Measurements from ENCODE around the gene LENEP.

DNA sequence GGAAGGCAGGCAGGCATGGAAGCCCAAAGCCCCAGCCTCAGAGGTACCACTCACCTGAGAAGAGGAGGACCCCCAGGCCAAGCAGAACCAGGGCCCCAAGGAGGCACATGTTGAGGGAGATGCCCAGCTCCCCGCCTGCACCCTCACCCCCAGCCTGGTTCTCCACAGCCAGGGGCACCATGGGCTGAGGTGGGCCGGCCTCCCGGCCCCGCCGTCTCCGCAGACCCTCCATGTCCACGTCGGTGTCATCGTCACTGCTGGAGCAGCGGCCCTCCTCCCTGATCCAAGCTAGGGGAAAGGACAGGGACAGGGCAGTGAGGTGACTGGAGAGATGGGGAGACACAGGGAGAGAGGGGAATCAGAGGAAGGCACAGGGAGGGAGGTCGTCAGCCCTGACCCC, 45.3 kb upstream of the LENEP start:
- TF ChIP-seq, protein P1, sequence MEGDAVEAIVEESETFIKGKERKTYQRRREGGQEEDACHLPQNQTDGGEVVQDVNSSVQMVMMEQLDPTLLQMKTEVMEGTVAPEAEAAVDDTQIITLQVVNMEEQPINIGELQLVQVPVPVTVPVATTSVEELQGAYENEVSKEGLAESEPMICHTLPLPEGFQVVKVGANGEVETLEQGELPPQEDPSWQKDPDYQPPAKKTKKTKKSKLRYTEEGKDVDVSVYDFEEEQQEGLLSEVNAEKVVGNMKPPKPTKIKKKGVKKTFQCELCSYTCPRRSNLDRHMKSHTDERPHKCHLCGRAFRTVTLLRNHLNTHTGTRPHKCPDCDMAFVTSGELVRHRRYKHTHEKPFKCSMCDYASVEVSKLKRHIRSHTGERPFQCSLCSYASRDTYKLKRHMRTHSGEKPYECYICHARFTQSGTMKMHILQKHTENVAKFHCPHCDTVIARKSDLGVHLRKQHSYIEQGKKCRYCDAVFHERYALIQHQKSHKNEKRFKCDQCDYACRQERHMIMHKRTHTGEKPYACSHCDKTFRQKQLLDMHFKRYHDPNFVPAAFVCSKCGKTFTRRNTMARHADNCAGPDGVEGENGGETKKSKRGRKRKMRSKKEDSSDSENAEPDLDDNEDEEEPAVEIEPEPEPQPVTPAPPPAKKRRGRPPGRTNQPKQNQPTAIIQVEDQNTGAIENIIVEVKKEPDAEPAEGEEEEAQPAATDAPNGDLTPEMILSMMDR (IDR thresholded peaks at IDR 0.05), result no peak
- TF ChIP-seq POLR2A (IDR thresholded peaks at IDR 0.05), result no peak
